NOMO-1 treated with dmso at 0.1 percent for 144 hours (cell line): ENCODE data around the gene DEPDC7.
"Not testable (repeated sequence)": the region's sequence is repeated elsewhere in the genome, so short reads cannot be mapped to it uniquely, and the experiment has no call there.

Experiments
- DNase-seq: peaks from one replicate; lab custom pipeline; 2025; ENCODE audit not compliant: unreplicated experiment; lab: John Stamatoyannopoulos, UW

The DEPDC7 gene

GRCh38 chr11:33021937-33022336, 6.3 kb downstream of the DEPDC7 start:
- no peak for DNase-seq

GRCh38 chr11:33025339-33025722, 9.7 kb downstream of the DEPDC7 start:
- no peak for DNase-seq

GRCh38 chr11:33027233-33027632, 11.6 kb downstream of the DEPDC7 start:
- DNase-seq: no peak

GRCh38 chr11:33027846-33028536, 12.3 kb downstream of the DEPDC7 start:
- DNase-seq: no peak

GRCh38 chr11:33028537-33028914, 12.8 kb downstream of the DEPDC7 start:
- no peak for DNase-seq

- DNase-seq: not testable (repeated sequence)
Observed at GRCh38 chr11:33029218-33029617, 13.5 kb downstream of the DEPDC7 start.

GRCh38 chr11:33033493-33033892, 17.8 kb downstream of the DEPDC7 start:
- no peak for DNase-seq

GRCh38 chr11:33035011-33035410, 19.3 kb downstream of the DEPDC7 start:
- no peak for DNase-seq

- DNase-seq: peak; percentile 76
Observed at GRCh38 chr11:33039274-33040032, 23.8 kb downstream of the DEPDC7 start, which contains the start of gene TCP11L1. Gene TCP11L1, plus strand, starts transcription at chr11:33039572. Its CDS starts 4,202 bp downstream, at chr11:33043774.

- DNase-seq: no peak
Observed at GRCh38 chr11:33040033-33040861, 24.6 kb downstream of the DEPDC7 start.

GRCh38 chr11:33040862-33041453, 25.3 kb downstream of the DEPDC7 start:
- no peak for DNase-seq

- no peak for DNase-seq
Observed at GRCh38 chr11:33043221-33043830, 27.6 kb downstream of the DEPDC7 start.

- DNase-seq: no peak
Observed at GRCh38 chr11:33044285-33044756, 28.6 kb downstream of the DEPDC7 start.

- no peak for DNase-seq
Observed at GRCh38 chr11:33045551-33046255, 30.0 kb downstream of the DEPDC7 start.

- DNase-seq: peak; percentile 25
Observed at GRCh38 chr11:33048701-33049100, 33.0 kb downstream of the DEPDC7 start.

- not testable (repeated sequence) for DNase-seq
Observed at GRCh38 chr11:33049565-33050408, 34.1 kb downstream of the DEPDC7 start.

GRCh38 chr11:33052231-33052630, 36.6 kb downstream of the DEPDC7 start:
- no peak for DNase-seq

GRCh38 chr11:33055375-33055774, 39.7 kb downstream of the DEPDC7 start:
- no peak for DNase-seq

GRCh38 chr11:33057284-33057683, 41.6 kb downstream of the DEPDC7 start:
- no peak for DNase-seq
